Right atrium auricular region (tissue), 2 donors: Measurements from ENCODE around the gene PAGE5. TPM values are rescaled to one million over a fixed set of nuclear protein-coding genes. Genes with fewer than 3 reads are reported as not detected.

Source experiments
- DNase-seq: peaks from one replicate; pipeline ENCODE4 v3.0.0-alpha.2; 2019; ENCODE audit warnings: low spot score
- H3K27ac ChIP-seq, 2 donors: fragments of 200-600 bp; sonication (generic); 1 replicate in 1 of 2; 2 replicates in 1 of 2; pipeline ENCODE4 v1.5.1; 2016 to 2019
- H3K27me3 ChIP-seq, 2 donors: fragments of 200-600 bp; sonication (generic); one replicate each; pipeline versions ENCODE4 v1.5.1 to v1.6.0; 2017 to 2019
- H3K36me3 ChIP-seq: fragments of 200-600 bp; sonication (generic); one replicate; pipeline ENCODE4 v1.5.1; 2016
- H3K4me1 ChIP-seq, 2 donors: fragments of 200-600 bp; sonication (generic); one replicate each; pipeline versions ENCODE4 v1.5.1 to v1.6.0; 2017 to 2019
- H3K4me3 ChIP-seq, 2 donors: fragments of 200-600 bp; sonication (generic); 1 replicate in 1 of 2; 2 replicates in 1 of 2; pipeline ENCODE4 v1.5.1; 2017 to 2019; ENCODE audit warnings: mild to moderate bottlenecking in 1 of 2, moderate library complexity in 1 of 2
- H3K9me3 ChIP-seq, 2 donors: fragments of 200-600 bp; sonication (generic); one replicate each; pipeline ENCODE4 v1.5.1; 2019
- CTCF ChIP-seq, 2 donors: fragments of 200-600 bp; sonication (generic); IDR thresholded peaks; one replicate each; pipeline ENCODE4 v1.5.1; 2019; ENCODE audit warnings: antibody characterized with exemption in 2 of 2
- total RNA-seq, 2 donors: library from RNA; depleted of rRNA; stranded (reverse); fragments of >200 nt; gene quantifications; one replicate each; pipeline ENCODE4 v1.1.0, GENCODE V29; 2016

PAGE5 gene
- total RNA-seq, 2 donors from 2014 or later: not detected

- H3K36me3 ChIP-seq: no peaks in the 10 kb centered on the region
- no peak for TF ChIP-seq CTCF (IDR thresholded peaks at IDR 0.05)
- H3K4me1 ChIP-seq: no peaks in the 10 kb centered on the region
- no peak for DNase-seq
- no peaks in the 10 kb centered on the region for H3K27me3 ChIP-seq
- no peak overlapping the region for H3K4me3 ChIP-seq
- no peak overlapping the region for H3K27ac ChIP-seq
- no peaks in the 10 kb centered on the region for H3K9me3 ChIP-seq
Observed at GRCh38 chrX:55210931-55211677, 9.0 kb upstream of the PAGE5 start.

GRCh38 chrX:55213381-55213780 is 6.8 kb upstream of the PAGE5 start:
- H3K9me3 ChIP-seq: no peaks in the 10 kb centered on the region
- H3K4me1 ChIP-seq: no peaks in the 10 kb centered on the region
- H3K27me3 ChIP-seq: no peaks in the 10 kb centered on the region
- no peak for TF ChIP-seq CTCF (IDR thresholded peaks at IDR 0.05)
- no peak for DNase-seq
- H3K36me3 ChIP-seq: no peaks in the 10 kb centered on the region
- H3K27ac ChIP-seq: no peak overlapping the region
- no peak overlapping the region for H3K4me3 ChIP-seq

GRCh38 chrX:55240788-55241340 is 20.7 kb downstream of the PAGE5 start:
- no peak for DNase-seq
- TF ChIP-seq CTCF (IDR thresholded peaks at IDR 0.05): no peak
- Histone ChIP-seq H3K27me3 (no peaks in the 10 kb centered on the region), H3K36me3 (no peaks in the 10 kb centered on the region), H3K4me1 (no peaks in the 10 kb centered on the region), H3K9me3 (peaks cover 0 to 11% of the 10 kb centered on the region in 2 donors), H3K4me3 (no peak overlapping the region), H3K27ac (no peak overlapping the region)

GRCh38 chrX:55253528-55253927 is 33.4 kb downstream of the PAGE5 start:
- no peak overlapping the region for H3K4me3 ChIP-seq

GRCh38 chrX:55260806-55261205 is 40.7 kb downstream of the PAGE5 start:
- no peak overlapping the region for H3K27ac ChIP-seq
- H3K4me1 ChIP-seq: no peaks in the 10 kb centered on the region
- no peaks in the 10 kb centered on the region for H3K9me3 ChIP-seq
- no peak for TF ChIP-seq CTCF (IDR thresholded peaks at IDR 0.05)
- H3K36me3 ChIP-seq: no peaks in the 10 kb centered on the region
- H3K4me3 ChIP-seq: no peak overlapping the region
- no peaks in the 10 kb centered on the region for H3K27me3 ChIP-seq
- no peak for DNase-seq

More at GRCh38 chrX:55253528-55253927, 33.4 kb downstream of the PAGE5 start:
- H3K36me3 ChIP-seq: no peaks in the 10 kb centered on the region
- H3K27me3 ChIP-seq: no peaks in the 10 kb centered on the region
- H3K4me1 ChIP-seq: no peaks in the 10 kb centered on the region
- peaks cover 0 to 1% of the 10 kb centered on the region in 2 donors for H3K9me3 ChIP-seq
- no peak for DNase-seq
- H3K27ac ChIP-seq: no peak overlapping the region
- TF ChIP-seq CTCF (IDR thresholded peaks at IDR 0.05): no peak
